LNCaP clone FGC (cell line): ENCODE results near the gene UBE2R2.
"Not testable (repeated sequence)": the region's sequence is repeated elsewhere in the genome, so short reads cannot be mapped to it uniquely, and the experiment has no call there.

ENCODE experiments used
- DNase-seq: peaks from one replicate; pipeline ENCODE4 v3.0.0-alpha.2; 2011; ENCODE audit warnings: low read depth
- H3K4me3 ChIP-seq: 2 replicates; pipeline ENCODE4 v1.5.1; 2011; ENCODE audit warnings: mild to moderate bottlenecking, low read depth, low read length, control low read depth
- TF ChIP-seq, protein P1 (sequence below): IDR thresholded peaks from 2 replicates; pipeline ENCODE4 v1.5.1; 2012; ENCODE audit warnings: mild to moderate bottlenecking; ENCODE audit not compliant: control insufficient read depth, insufficient read depth; ENCODE audit errors: extremely low read depth

UBE2R2 gene

DNA sequence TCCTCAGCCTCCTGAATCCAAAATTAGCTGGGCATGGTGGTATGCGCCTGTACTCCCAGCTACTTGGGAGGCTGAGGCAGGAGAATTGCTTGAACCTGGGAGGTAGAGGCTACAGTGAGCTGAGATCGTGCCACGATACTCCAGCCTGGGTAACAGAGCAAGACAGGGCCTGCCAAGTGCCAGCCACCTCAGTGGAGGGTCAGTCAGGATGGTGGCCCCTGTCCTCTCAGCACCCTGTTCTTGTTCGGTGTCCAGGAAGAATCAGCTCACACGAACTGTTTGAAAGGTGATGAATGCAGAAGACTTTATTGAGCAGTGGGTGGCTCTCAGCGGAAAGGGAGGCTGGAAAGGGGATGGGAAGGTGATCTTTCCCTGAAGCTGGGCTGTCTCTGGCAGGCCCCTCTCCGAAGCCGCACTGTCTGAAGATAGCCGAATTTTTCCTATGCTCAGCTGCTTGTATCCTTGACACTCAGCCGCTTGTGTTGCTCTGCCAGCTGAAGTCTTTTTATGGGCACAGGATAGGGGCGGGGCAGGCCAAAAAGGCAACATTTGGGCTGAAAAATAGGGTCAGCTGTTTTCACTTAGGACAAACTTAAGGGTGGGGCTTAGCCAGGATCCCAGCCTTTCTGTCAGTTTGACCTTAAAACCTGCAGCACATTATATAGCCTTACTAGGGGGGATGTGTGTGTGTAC, 50.9 kb downstream of the UBE2R2 start:
- DNase-seq: no peak
- TF ChIP-seq, protein P1, sequence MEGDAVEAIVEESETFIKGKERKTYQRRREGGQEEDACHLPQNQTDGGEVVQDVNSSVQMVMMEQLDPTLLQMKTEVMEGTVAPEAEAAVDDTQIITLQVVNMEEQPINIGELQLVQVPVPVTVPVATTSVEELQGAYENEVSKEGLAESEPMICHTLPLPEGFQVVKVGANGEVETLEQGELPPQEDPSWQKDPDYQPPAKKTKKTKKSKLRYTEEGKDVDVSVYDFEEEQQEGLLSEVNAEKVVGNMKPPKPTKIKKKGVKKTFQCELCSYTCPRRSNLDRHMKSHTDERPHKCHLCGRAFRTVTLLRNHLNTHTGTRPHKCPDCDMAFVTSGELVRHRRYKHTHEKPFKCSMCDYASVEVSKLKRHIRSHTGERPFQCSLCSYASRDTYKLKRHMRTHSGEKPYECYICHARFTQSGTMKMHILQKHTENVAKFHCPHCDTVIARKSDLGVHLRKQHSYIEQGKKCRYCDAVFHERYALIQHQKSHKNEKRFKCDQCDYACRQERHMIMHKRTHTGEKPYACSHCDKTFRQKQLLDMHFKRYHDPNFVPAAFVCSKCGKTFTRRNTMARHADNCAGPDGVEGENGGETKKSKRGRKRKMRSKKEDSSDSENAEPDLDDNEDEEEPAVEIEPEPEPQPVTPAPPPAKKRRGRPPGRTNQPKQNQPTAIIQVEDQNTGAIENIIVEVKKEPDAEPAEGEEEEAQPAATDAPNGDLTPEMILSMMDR: no peak
- H3K4me3 ChIP-seq: no peak overlapping the region

DNA sequence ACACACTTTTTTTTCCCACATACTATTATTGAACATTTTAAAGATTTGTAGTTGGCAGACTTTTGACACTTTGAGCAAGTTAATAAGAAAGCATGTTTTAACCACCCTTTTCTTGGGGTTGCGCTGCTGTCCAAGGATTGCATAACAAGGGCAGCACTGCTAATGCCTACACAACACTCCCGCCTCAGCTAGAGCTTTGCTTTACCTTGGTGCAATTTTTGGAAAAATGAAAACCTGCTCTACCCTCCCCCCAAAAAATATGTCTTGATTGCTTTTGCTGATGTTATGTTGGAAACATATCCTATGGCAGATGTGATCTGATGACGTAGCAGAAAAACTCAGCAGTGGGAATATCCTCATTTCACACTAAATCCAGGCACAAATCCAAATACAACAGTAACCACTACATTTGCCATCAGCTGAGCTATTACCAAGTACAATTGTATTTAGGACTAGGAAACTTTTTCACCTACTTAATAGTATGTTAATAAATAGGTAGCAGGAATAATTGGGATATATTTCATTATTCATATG, 51.5 kb downstream of the UBE2R2 start:
- TF ChIP-seq, protein P1: no peak
- peak; percentile 56 for DNase-seq
- H3K4me3 ChIP-seq: no peak overlapping the region

DNA sequence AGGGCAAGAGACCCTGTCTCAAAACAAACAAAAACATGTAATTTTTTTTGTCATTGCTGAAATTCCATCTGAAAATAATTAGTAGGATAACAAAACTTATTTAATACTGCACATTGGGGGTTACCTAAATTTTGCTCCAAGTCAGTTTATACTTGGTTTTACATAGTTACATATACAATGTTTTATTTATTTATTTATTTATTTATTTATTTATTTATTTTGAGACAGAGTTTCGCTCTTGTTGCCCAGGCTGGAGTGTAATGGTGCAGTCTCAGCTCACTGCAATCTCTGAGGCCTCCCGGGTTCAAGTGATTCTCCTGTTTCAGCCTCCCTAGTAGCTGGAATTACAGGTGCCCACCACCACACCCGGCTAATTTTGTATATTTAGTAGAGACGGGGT, 52.3 kb downstream of the UBE2R2 start:
- DNase-seq, H3K4me3 ChIP-seq: not testable (repeated sequence)

DNA sequence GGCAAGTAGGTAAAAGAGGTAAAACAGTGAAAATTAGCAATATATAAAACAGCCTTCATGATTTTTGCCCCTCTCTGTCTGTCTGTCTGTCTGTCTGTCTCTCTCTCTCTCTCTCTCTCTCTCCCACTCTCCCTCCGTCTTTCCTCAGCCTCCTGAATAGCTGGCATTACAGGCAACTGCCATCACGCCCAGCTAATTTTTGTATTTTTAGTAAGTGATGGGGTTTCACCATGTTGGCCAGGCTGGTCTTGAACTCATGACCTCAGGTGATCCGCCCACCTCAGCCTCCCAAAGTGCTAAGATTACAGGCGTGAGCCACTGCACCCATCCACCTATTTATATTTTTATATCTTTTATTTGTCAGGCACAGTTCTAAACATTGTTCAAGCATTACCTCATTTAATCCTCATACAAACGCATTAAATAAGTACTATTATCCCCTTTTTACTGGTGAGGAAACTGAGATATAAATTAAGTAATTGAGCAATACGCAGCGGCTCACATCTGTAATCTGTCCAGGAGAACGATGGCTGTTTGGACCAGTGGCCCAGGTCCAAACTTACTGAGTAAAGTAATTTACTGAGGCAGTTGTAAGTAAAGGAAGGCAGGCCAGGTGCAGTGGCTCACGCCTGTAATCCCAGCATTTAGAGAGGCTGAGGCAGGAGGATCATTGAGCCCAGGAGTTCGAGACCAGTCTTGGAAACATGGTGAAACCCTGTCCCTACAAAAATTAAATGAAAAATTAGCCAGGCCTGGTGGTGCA, 60.9 kb downstream of the UBE2R2 start:
- no peak overlapping the region for H3K4me3 ChIP-seq
- TF ChIP-seq, protein P1: no peak
- DNase-seq: no peak

DNA sequence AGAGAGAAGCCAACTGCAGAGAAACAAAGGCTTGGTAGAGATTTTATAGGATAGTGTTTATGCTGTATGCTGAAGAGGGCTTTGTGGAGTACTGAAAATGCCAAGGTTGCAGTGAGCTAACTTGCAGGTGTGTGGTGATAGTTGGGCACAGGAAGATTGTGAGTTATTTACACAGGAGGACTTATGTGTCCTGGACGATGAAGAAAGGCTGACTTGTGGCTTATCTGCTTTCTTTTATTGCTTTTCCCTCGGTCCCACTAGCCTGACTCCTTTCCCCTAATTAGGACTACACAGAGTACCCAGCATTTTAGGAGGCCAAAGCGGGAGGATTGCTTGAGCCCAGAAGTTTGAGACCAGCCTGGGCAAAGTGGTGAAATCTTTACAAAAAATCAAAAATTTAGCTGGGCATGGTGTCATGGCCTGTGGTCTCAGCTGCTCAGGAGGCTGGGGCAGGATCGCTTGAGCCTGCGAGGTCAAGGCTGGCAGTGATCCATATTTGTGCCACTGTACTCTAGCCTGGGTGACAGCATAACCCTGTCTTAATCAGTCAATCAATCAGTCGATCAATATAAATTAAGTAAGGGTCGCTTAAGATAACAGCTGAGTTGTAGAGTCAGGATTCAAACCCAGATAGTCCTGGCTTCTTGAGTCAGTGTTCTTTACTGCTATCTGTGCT, 61.9 kb downstream of the UBE2R2 start:
- TF ChIP-seq, protein P1: no peak
- H3K4me3 ChIP-seq: no peak overlapping the region
- peak; percentile 91 for DNase-seq

DNA sequence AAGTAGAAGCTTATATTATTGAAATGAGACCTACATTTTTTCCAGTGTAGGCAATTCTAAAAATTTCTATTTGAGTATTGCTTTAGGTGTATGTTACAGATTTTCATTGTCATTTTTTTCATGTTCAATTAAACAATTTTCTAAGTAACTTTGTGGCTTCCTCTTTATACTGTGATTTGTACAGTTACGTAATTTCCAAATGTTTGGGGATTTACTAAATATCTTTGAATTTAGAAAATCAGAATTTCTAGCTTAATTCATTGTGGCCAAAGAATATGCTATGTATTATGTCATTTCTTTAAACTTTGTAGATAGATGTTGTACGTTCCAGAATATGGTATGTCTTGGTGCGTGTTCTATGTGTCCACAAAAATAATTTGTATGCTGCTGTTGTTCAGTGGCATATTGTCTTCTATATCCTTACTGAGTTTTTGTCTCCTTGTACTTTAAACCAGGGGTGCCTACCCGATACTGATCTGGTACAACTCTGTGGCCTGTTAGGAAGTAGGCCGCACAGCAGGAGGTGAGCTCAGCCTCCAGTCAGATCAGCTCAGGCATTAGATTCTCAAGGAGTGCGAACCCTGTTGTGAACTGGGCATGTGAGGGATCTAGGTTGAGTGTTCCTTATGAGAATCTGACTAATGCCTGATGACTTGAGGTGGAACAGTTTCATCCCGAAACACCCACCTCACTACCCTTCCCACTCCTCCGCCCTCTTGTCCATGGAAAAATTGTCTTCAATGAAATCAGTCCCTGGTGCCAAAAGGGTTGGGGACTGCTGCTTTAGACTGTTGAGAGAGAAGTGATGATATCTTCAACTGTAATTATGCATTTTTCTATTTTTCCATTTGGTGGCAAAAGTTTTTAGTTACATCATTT, 63.5 kb downstream of the UBE2R2 start:
- no peak overlapping the region for H3K4me3 ChIP-seq
- no peak for DNase-seq
- TF ChIP-seq, protein P1: no peak
